ENCODE measurements around the gene AKR1D1.

- TF ChIP-seq, protein P1, sequence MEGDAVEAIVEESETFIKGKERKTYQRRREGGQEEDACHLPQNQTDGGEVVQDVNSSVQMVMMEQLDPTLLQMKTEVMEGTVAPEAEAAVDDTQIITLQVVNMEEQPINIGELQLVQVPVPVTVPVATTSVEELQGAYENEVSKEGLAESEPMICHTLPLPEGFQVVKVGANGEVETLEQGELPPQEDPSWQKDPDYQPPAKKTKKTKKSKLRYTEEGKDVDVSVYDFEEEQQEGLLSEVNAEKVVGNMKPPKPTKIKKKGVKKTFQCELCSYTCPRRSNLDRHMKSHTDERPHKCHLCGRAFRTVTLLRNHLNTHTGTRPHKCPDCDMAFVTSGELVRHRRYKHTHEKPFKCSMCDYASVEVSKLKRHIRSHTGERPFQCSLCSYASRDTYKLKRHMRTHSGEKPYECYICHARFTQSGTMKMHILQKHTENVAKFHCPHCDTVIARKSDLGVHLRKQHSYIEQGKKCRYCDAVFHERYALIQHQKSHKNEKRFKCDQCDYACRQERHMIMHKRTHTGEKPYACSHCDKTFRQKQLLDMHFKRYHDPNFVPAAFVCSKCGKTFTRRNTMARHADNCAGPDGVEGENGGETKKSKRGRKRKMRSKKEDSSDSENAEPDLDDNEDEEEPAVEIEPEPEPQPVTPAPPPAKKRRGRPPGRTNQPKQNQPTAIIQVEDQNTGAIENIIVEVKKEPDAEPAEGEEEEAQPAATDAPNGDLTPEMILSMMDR (IDR thresholded peaks at IDR 0.05 in 4 of 5, conservative IDR thresholded peaks at IDR 0.05 in 1 of 5): no peak
- no peak for TF ChIP-seq POLR2A (IDR thresholded peaks at IDR 0.05)
These were observed 49.4 kb downstream of the AKR1D1 start for GRCh38 chr7:138125598-138126111.

Measured in gastrocnemius medialis (tissue), 4 donors.